Measurements from ENCODE around the gene ZSCAN26.

ZSCAN26 gene

GRCh38 chr6:28266962-28267694, at the start of gene ZSCAN26:
TSS of gene ZSCAN26 (plus strand) at chr6:28267143. CDS start at chr6:28271920, 4,777 bp downstream.
- peak; percentile 74 for DNase-seq (ENCODE audit: low read depth)

- DNase-seq (ENCODE audit: low read depth): no peak
These were observed 49.1 kb upstream of the ZSCAN26 start for GRCh38 chr6:28217890-28218289.

- DNase-seq (ENCODE audit: low read depth): no peak
These were observed 48.4 kb upstream of the ZSCAN26 start for GRCh38 chr6:28218312-28219248.

GRCh38 chr6:28220257-28221133, 46.4 kb upstream of the ZSCAN26 start:
- DNase-seq (ENCODE audit: low read depth): no peak

GRCh38 chr6:28224131-28225055, 42.5 kb upstream of the ZSCAN26 start:
- DNase-seq (ENCODE audit: low read depth): no peak

- no peak for DNase-seq (ENCODE audit: low read depth)
These were observed 41.7 kb upstream of the ZSCAN26 start, which contains the start of gene ZSCAN9 for GRCh38 chr6:28225056-28225834. TSS of gene ZSCAN9 (plus strand) at chr6:28225275. CDS start at chr6:28227085, 1,810 bp downstream.

GRCh38 chr6:28226460-28226859, 40.5 kb upstream of the ZSCAN26 start:
- DNase-seq (ENCODE audit: low read depth): no peak

GRCh38 chr6:28232785-28233184, 34.2 kb upstream of the ZSCAN26 start:
- DNase-seq (ENCODE audit: low read depth): no peak

- DNase-seq (ENCODE audit: low read depth): no peak
These were observed 31.0 kb upstream of the ZSCAN26 start for GRCh38 chr6:28235912-28236452.

- DNase-seq (ENCODE audit: low read depth): no peak
These were observed 27.3 kb upstream of the ZSCAN26 start for GRCh38 chr6:28239636-28240035.

- DNase-seq (ENCODE audit: low read depth): no peak
These were observed 26.5 kb upstream of the ZSCAN26 start for GRCh38 chr6:28240471-28240870.

GRCh38 chr6:28243946-28244345, 23.0 kb upstream of the ZSCAN26 start:
- no peak for DNase-seq (ENCODE audit: low read depth)

GRCh38 chr6:28245206-28245941, 21.6 kb upstream of the ZSCAN26 start:
- no peak for DNase-seq (ENCODE audit: low read depth)

GRCh38 chr6:28248916-28249315, 18.0 kb upstream of the ZSCAN26 start:
- DNase-seq (ENCODE audit: low read depth): no peak

GRCh38 chr6:28250747-28251146, 16.2 kb upstream of the ZSCAN26 start:
- DNase-seq (ENCODE audit: low read depth): no peak

GRCh38 chr6:28251661-28252008, 15.3 kb upstream of the ZSCAN26 start:
- no peak for DNase-seq (ENCODE audit: low read depth)

- DNase-seq (ENCODE audit: low read depth): peak; percentile 50
These were observed 14.7 kb upstream of the ZSCAN26 start, which contains the start of gene ZKSCAN4 for GRCh38 chr6:28252009-28252975. TSS of gene ZKSCAN4 (minus strand) at chr6:28252269. CDS start at chr6:28251980, 289 bp downstream.

GRCh38 chr6:28254121-28254519, 12.8 kb upstream of the ZSCAN26 start:
- no peak for DNase-seq (ENCODE audit: low read depth)
